PFSK-1 (cell line): Measurements from ENCODE around the gene TMC1.

Source experiments
- FOXP2 ChIP-seq: optimal IDR thresholded peaks from 2 replicates; pipeline ENCODE3; 2011; ENCODE audit warnings: borderline replicate concordance, control low read depth, inconsistent platforms; ENCODE audit not compliant: insufficient read depth; ENCODE audit errors: extremely low read length, extremely low read depth
- POLR2AphosphoS5 ChIP-seq: IDR thresholded peaks from 2 replicates; pipeline ENCODE4 v1.6.1; 2012; ENCODE audit warnings: low read depth, mild to moderate bottlenecking, control low read depth, low read length, moderate library complexity
- SIN3A ChIP-seq: IDR thresholded peaks from 2 replicates; pipeline ENCODE4 v1.6.1; 2012; ENCODE audit warnings: mild to moderate bottlenecking, low read length, moderate library complexity, borderline replicate concordance; ENCODE audit not compliant: insufficient read depth
- TAF1 ChIP-seq: IDR thresholded peaks from 2 replicates; pipeline ENCODE4 v1.6.1; 2012; ENCODE audit warnings: low read length, control low read depth, borderline replicate concordance; ENCODE audit not compliant: insufficient read depth
- TF ChIP-seq, protein P1 (sequence below), 2 experiments: IDR thresholded peaks; 2 replicates each; pipeline versions ENCODE4 v1.6.1 to v1.8.0; 2011 to 2012; ENCODE audit warnings: low read depth in 2 of 2, low read length in 2 of 2, control low read depth in 1 of 2, inconsistent platforms in 1 of 2, mild to moderate bottlenecking in 1 of 2, moderate library complexity in 1 of 2; ENCODE audit not compliant: insufficient read depth in 1 of 2

Gene TMC1

DNA sequence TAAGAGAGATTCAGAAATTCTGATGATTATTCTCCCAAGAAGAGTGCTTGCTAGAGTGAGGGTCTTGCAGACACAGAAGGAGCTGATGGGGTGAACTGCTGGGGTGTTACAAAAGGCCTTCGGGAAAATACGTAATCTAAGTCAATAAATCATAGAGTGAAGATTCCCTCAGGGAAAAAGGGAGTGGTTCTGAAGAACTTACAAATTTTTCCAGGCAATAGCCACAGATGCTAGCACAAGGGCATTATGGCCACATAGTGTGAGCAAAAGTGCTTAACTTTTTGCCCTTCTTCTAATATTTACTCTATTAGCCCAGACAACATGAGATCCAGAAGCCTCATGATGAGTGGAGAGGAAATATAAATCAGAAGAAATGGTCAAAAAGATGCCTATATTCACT is 137.3 kb downstream of the TMC1 start:
- TF ChIP-seq TAF1: no peak
- TF ChIP-seq POLR2AphosphoS5: no peak
- no peak for TF ChIP-seq SIN3A
- TF ChIP-seq, protein P1, sequence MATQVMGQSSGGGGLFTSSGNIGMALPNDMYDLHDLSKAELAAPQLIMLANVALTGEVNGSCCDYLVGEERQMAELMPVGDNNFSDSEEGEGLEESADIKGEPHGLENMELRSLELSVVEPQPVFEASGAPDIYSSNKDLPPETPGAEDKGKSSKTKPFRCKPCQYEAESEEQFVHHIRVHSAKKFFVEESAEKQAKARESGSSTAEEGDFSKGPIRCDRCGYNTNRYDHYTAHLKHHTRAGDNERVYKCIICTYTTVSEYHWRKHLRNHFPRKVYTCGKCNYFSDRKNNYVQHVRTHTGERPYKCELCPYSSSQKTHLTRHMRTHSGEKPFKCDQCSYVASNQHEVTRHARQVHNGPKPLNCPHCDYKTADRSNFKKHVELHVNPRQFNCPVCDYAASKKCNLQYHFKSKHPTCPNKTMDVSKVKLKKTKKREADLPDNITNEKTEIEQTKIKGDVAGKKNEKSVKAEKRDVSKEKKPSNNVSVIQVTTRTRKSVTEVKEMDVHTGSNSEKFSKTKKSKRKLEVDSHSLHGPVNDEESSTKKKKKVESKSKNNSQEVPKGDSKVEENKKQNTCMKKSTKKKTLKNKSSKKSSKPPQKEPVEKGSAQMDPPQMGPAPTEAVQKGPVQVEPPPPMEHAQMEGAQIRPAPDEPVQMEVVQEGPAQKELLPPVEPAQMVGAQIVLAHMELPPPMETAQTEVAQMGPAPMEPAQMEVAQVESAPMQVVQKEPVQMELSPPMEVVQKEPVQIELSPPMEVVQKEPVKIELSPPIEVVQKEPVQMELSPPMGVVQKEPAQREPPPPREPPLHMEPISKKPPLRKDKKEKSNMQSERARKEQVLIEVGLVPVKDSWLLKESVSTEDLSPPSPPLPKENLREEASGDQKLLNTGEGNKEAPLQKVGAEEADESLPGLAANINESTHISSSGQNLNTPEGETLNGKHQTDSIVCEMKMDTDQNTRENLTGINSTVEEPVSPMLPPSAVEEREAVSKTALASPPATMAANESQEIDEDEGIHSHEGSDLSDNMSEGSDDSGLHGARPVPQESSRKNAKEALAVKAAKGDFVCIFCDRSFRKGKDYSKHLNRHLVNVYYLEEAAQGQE (IDR thresholded peaks at IDR 0.05; ENCODE audit: insufficient read depth in 1 of 2, low read depth in 2 of 2, low read length in 2 of 2): no peak
- TF ChIP-seq FOXP2: no peak

DNA sequence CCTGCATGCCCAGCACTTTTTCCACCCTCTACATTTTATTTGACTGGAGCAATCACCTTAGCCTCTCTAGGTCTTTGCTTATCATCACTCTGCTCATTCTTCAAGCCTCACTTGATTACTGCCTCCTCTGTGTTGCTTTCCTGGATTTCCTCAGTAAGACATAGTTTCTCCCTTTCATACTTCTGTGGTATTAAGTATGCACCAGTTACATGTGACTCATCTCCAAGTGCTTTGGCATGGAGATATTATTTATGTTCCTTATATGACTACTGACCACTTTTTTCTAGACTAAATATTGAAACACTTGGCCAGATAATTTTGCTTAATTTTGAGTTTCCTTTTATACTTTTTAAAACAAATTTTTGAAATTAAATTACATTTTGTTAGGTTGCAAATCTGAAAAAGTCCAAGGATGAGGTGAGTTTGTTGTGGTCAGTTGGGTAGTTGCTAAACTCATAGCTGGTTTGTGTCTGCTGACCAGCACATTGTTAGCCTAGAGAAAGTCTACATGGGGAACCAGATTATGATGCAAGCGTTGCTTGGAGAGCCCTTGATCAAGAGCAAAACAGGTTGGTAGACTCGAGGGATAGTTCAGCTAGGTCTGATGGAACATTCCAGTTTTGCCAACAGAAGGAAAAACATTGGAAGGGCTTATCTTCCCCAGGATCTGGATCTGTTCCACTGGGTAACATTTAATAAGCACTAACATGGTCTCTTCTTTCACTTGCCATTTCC is 140.2 kb downstream of the TMC1 start:
- no peak for TF ChIP-seq SIN3A
- TF ChIP-seq POLR2AphosphoS5: no peak
- no peak for TF ChIP-seq TAF1
- TF ChIP-seq, protein P1 (IDR thresholded peaks at IDR 0.05; ENCODE audit: insufficient read depth in 1 of 2, low read depth in 2 of 2, low read length in 2 of 2): no peak
- no peak for TF ChIP-seq FOXP2

DNA sequence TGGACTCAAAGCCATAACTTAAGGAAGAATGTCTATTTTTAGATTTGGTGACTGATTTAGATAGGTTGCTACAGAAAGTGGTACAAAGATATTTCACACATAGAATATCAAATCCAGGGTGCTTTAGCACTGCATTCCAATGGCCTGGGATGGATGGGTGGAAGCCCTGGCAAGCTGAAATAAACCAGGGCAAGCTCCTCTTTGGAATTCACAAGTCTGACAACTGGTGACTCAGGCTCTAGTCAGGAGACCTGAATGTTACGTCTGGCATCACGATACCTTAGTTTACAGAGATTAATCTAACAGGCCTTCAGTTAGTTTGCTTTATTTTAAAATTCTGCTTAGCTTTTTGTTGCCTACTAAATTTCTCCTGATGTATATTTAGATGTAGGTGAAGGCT is 144.0 kb downstream of the TMC1 start:
- no peak for TF ChIP-seq TAF1
- TF ChIP-seq, protein P1 (IDR thresholded peaks at IDR 0.05; ENCODE audit: insufficient read depth in 1 of 2, low read depth in 2 of 2, low read length in 2 of 2): no peak
- no peak for TF ChIP-seq FOXP2
- TF ChIP-seq SIN3A: no peak
- no peak for TF ChIP-seq POLR2AphosphoS5

DNA sequence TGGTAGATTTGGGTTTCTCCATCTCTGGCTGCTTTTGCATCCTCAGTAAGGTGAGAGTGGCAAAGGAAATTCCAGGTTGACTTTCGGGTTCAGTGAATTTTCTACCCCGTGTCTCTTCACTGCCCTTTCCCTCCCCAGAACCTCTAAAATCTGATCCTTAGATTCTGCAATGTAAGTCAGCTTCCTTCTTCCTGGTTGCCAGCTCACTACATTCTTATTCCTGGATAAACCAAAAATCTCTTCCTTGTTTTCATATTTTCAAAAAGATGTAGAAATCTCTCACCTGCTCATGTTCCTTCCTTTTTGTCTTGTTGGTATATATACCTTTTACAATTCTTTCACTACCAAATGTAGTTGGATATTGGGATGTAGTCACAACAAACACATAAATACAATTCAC is 145.8 kb downstream of the TMC1 start:
- TF ChIP-seq SIN3A (no peak), TAF1 (no peak), POLR2AphosphoS5 (no peak), FOXP2 (no peak)
- TF ChIP-seq, protein P1 (IDR thresholded peaks at IDR 0.05; ENCODE audit: insufficient read depth in 1 of 2, low read depth in 2 of 2, low read length in 2 of 2): no peak

DNA sequence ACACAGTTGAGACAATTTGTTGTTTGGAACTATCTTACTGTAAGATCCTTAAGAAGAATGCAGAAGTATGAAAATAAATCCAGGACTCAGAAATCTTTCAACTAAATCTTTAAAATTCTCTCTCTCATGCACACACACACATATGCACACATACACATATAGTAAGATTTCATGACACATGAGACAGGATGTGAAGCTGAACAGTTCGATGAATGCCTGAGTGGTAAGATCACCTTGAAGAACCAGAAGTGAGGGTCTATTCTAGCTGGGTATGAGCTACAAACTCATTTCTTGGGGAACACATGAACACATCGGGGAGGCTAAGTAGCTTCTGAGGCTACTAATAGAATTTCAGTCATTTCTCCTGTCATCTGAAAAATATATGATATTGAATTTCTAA is 153.6 kb downstream of the TMC1 start:
- TF ChIP-seq POLR2AphosphoS5 (no peak), TAF1 (no peak), SIN3A (no peak), FOXP2 (no peak)
- TF ChIP-seq, protein P1 (IDR thresholded peaks at IDR 0.05; ENCODE audit: insufficient read depth in 1 of 2, low read depth in 2 of 2, low read length in 2 of 2): no peak
